Activated CD4-positive, alpha-beta T cell treated with anti-CD3 and anti-CD28 coated beads, Interleukin-10, Interleukin-2, amounts not matched to agents 100 ng/mL and 50 ng/mL, durations not matched to agents 16 hours and 8 hours (primary cell): ENCODE data around the gene TAPBP.
"Not testable (repeated sequence)": the region's sequence is repeated elsewhere in the genome, so short reads cannot be mapped to it uniquely, and the experiment has no call there.

Source experiments
- DNase-seq: peaks from one replicate; pipeline ENCODE4 v3.0.0-alpha.2; 2020

Gene TAPBP

DNA sequence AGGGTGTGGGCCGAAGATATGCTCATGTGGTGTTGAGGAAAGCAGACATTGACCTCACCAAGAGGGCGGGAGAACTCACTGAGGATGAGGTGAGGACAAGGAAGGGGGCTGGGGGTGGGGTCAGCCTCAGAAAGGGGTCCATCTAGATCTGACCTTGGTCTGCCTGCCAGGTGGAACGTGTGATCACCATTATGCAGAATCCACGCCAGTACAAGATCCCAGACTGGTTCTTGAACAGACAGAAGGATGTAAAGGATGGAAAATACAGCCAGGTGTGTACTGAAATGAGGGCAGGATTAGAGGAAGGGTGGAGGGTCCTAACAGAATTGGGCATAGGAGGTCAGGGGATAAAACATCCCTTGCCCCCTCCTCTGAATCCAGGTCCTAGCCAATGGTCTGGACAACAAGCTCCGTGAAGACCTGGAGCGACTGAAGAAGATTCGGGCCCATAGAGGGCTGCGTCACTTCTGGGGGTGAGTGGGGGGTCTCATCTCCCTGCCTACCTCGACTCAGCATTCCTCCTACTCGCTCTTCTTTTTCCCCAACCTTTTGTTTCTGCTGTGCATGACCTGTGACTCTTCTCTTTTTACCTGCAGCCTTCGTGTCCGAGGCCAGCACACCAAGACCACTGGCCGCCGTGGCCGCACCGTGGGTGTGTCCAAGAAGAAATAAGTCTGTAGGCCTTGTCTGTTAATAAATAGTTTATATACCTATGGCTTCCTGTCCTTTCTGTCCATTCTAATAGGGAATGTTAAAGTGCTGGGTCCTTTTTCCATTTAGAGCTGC, 37.9 kb downstream of the TAPBP start:
- peak; percentile 49 for DNase-seq

DNA sequence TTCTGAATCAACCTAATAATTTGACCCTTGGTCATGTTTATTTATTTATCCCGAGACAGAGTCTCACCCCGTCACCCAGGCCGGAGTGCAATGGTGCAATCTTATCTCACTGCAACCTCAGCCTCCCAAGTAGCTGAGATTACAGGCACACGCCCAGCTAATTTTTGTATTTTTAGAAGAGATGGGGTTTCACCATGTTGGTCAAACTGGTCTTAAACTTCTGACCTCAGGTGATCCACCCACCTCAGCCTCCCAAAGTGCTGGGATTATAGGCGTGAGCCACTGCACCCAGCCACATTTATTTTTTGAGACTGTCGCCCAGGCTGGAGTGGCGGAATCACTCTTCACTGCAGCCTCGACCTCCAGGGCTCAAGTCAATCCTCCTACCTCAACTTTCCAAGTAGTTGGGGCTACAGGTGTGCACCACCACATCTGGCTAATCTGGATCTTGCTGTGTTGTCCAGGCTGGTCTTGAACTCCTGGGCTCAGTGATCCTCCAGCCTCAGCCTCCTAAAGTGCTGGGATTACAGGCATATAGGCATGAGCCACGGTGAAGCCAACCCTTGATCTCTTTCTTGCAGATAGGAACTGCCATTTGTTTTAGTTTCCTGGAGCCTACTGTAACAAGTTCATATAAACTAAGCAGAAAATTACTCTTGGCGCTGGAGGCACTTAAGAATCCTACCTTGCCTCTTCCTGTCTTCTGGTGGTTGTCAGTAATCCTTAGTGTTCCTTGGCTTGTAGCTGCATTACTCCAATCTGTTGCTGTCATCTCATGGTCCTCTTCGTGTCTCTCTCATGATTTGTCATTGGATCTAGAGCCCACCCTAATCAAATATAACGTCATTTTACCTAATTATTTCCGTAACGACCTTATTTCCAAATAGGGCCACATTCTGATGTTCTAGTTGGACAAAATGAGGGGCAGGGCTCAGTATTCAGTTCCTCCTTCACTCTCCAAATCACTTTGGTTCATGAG, 39.7 kb downstream of the TAPBP start:
- no peak for DNase-seq

DNA sequence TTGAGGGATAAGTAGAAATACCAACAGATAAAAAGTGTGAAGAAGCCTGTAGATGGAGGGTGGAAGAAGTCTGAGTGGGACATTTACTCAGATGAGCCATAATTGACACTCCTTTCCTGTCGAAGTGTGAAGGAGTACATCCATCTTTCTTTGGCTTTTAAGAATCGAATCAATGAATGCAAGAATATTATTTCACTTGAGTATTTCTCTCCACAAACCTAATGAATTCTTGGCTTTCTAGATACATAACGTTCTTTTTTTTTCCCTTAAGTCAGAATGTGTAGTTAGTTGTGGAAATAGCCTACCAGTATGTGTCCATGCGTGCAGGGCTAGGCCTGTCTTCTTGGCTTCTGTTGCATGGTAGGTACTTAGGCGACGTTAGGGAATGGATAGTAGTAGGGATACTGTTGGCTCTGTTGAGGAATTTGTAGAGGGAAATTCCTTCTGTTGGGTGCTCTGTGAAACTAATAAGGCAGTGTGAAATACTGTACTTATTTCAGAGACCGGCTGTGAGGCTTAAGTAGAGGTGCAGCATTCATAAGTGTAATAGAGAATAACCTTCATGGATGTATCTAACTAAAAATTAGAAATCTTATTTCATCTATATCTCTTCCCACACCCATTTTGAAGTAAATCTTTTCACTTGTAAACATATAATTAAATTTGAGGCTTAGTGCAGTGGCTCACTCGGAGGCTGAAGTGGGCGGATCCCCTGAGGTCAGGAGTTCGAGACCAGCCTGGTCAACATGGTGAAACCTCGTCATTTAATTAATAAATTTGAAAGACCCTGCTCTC, 40.6 kb downstream of the TAPBP start:
- peak; percentile 30 for DNase-seq

DNA sequence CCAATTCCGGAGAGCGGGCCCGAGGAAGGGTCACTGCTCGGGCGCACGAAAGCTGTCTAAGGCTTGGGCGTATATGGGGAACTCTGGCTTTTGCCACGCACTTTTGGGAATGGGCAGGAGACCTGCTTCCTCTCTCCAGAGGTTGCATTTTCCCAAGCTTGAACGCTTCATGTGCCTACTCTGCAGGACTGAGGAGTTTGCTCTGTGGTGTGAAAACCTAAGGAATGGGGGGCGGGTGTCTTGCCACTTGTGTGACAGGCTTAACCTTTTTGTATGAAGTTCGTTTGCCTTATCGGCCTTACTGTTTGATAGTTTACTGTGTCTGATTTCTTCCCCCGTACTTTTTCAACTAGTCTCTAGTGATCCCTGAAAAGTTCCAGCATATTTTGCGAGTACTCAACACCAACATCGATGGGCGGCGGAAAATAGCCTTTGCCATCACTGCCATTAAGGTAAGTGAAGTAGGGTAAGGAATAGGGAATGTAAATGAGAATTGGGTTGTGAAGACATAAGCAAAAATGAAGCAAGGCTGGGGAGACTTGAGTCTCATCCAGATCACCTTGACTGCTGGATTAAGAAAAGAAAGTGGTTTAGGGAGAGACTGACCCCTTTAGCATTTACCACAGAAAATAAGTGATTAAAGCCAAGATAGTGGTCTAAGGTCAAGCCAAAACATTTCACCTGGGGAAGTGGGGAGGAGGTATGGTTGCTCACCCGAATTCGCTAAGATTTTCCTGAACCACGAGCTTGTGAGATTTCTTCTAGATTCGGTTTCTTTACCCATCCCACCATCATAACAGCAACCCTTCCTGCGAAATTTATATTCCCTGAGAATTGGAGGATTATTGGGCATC, 41.4 kb downstream of the TAPBP start:
- no peak for DNase-seq

DNA sequence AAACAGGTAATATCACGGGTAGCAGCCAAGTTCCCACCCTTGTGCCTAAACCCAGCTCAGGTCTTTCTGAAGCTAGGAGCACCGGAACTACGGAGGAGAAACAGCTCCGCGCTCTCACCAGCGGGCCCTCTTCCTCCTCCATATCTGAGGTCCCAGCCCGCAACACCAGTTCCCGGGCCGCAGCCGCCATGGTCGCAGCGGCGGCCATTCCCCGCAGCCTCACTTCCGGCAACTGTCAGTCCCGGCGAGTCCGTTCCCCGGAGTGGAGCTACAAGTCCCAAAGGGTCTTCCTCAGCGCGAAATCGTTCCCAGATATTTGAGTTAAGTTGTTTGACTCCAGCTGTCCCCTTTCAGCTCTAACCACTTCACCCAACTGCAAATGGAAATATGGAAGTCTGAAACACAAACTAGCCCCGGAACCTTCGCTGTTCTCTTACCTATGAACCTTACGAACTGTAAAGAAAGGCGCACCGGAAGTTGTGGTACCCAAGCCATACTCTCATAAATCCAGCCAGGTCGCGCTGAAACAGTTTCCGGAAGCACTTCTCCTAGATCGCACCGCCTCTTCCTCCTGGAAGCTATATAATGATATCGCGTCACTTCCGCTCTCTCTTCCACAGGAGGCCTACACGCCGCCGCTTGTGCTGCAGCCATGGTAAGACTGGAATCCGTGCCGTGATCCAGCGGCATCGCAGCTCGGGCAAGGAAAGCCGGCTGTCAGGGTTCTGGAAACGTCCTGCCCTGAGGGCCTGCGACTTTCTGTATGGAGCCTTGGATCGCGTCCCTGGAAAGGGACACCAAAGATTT, 42.2 kb downstream of the TAPBP start, which contains the start of the genes RPS18 and VPS52:
Gene RPS18 (plus strand): TSS at position 608 of the 807 bp plus-strand sequence. CDS start 45 bp downstream, at position 653.
Gene VPS52 (minus strand): TSS at position 409 of the 807 bp plus-strand sequence. CDS start 201 bp downstream, at position 208.
- DNase-seq: peak; percentile 97

DNA sequence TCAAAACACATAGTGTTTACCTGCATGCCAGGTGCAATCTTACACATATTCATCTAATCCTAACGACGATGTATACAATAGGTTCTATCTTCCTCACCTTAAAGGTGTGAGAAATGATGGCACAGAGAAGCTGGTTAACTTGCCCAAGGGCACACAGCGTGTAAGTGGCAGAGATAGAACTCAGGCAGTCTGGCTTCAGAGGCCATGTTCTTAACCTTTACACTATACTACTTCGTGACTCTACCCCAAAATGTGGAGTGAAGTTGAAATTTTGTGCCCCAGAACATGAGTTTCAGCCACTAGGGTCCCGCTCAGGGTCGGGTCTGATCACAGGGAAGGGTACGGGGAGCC, 42.8 kb downstream of the TAPBP start:
- peak; percentile 15 for DNase-seq

DNA sequence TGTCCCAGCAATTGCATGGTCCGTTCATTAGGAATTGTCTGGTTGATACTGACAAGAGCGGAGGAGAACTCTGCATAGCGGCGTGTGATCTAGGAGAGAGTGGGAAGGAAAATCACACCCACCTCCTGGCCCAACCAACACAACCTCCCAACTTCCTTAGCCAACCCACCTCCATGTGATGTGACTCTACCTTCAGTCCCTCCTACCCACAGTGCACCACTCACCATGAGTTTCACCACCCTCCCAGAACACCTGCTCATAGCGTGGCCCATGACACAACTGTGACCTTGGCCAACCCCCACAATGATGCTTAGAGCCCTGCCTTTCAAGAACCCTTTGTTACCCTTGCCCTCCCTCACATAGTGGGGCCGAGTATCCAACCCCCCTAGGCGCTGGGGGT, 49.9 kb downstream of the TAPBP start:
- DNase-seq: no peak

DNA sequence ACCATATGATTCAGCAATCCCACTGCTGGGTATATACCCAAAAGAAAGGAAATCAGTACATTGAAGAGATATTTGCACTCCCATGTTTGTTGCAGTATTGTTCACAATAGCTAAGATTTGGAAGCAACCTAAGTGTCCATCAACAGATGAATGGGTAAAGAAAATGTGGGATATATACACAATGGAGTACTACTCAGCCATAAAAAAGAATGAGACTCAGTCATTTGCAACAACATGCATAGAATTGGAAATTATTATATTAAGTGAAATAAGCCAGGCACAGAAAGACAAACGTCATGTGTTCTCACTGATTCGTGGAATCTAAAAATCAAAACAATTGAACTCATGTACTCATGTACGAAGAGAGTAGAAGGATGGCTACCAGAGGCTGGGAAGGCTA, 51.4 kb downstream of the TAPBP start:
- DNase-seq: not testable (repeated sequence)

DNA sequence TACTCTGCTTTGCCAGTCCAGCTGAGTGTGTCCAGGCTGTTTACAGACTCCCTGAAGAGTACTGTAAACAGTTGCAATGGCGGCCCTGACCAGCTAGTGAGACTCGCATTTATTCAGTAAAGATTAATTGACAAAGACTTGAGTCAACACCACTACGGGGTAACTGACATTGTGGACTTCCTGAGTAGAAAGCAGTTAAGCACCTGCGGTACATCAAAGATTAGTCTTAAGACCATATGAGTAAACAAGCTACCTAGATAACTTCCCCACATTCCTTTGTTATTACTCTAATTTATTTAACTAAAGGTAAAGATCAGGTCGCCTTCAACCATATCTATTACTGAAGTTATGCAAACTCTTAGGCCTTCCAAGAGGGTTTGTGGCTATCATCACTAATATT, 54.8 kb downstream of the TAPBP start:
- DNase-seq: no peak

DNA sequence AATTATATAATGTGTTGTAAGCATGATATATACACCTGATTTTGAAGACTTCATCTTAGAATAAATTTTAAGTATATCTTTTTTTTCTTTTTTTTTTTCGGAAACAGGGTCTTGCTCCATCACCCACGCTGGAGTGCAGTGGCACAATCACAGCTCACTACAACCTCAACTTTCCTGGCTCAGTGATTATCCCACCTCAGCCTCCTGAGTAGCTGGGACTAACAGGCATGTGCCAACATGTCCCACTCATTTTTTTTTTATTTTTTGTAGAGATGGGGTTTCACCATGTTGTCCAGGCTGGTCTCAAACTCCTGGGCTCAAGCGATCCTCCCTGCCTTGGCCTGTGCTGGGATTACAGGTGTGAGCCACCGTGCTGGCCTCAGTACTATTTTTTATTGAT, 59.3 kb downstream of the TAPBP start:
- DNase-seq: no peak

DNA sequence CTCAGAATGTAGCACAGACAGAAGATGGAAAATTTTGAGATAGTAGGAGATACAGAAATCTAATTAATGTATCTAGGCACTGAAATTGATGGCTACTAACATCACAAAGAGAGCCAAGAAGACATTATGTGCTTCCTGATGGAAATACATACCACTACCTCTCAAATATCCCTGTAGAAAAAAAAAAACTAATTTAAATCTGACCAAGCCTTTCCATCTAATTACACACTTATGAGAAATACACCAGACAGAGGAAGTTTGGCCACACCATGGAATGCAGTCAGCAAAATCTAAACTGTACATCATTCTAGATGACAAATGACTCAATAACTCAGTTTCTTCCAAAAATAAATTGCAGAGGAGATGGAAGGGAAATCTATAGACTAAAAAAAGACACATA, 61.1 kb downstream of the TAPBP start:
- DNase-seq: no peak

DNA sequence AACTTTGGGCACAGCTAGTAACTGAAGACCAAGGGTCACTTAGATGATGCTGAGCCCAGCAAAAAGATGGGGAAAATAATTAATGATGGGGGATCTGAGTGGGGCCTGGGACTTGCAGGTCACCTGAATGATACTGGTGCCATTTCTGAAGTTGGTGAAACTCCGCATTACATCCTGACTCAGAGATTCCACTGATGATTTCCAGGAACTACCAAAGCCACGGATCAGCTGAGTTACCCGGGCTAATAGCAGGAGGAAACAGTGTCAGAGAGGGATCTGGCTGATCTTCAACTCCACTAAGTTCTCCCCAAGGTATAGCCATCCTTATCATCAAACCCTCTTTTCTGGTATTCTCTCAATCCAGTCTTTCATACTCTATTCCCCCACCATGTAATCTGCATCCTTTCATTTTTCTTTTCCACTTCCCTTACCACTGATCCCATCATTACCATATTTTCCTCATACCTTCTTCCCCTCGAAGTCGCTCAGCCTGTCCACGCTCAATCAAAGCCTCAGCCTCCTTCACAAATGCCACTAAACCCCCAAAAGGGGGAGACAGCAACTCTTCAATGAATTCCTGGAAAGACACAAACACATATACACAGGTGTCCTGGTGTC, 62.4 kb downstream of the TAPBP start:
- DNase-seq: peak; percentile 27

DNA sequence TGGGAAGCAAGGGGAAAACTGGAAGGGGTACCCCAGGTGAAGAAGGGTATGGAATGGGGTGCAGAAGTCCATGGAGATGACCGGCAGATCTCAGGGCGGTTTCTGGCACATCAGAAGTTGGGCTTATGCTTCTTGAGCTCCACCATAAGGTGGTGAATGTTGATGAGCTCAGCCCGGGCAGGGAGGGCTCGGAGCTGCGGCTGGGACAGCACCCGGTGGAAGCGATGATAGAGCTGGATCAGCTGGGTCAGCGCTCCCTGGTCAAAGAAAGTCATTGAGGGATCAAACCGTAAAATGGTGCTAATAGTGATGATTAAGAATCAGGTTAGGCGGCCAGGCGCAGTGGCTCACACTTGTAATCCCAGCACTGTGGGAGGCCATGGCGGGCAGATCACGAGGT, 63.1 kb downstream of the TAPBP start:
- no peak for DNase-seq

DNA sequence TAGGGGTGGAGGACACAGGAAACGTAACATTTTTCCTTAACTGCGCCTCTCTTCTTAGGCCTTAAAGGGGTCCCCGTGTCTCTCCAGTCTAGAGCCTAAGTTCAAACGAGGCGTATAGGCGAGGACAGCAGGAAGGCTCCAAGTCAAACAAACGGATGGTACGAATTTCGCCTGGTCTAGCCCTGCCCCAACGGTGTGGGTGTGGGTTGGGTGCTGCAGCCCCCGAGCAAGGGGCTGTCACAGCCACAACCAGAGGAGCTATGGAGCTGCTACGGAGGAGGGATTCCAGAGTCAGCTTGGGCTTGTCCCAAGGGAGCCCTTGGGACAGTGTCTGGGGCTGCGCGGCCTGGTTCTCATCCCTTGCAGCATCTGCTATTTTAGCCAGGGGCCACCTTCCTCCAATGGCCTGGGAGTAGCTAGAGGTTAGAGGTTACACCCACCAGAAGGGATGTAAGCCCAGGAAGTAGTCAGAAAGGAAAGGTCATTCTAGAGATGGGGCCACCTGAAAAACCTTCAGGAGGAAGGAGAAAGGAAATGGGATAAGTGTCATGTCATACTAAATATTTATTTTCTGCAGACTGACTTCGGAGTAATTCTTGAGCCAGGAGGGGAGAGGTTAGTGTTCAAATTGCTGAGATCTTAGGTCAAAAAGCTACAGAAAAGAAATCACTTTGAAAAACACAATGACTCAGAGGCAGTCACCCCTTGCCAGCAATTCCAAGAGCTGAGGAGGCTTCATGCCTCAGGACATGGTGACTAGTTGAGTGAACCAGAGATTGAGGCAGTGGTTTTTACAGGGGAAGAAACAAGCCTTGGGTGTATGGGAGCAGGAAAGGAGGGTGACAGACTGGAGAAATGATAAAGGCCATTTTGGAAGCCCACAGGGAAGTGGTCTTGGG, 63.9 kb downstream of the TAPBP start:
- peak; percentile 45 for DNase-seq
